ENCODE results near the gene ARFIP1. TPM values are rescaled to one million over a fixed set of nuclear protein-coding genes. Genes with fewer than 3 reads are reported as not detected.
A peak's percentile ranks its signal among the peaks of the same experiment; 100 is the strongest.

The ARFIP1 gene
- total and polyA plus RNA-seq, 2 donors (not counting 1 experiment from before 2014, with no cell fraction given): 11.1 to 23.5 TPM

- intact Hi-C loops (cut with micrococcal nuclease): loop anchor here (1.0 to 5.0 kb wide), 6 partner anchors 103 to 1680 kb away; partner anchors contain the start of genes FBXW7 and RPS3A
- peak overlapping the region; percentile 93 for H3K27ac Mint-ChIP-seq
- H3K27me3 Mint-ChIP-seq: peaks cover 5% of the 10 kb centered on the region
- ChIA-PET CTCF (interaction anchor here (0.6 to 2.6 kb wide), 17 partner anchors 9 to 1767 kb away, joined by 3 to 8 read pairs (median 4); no protein-coding TSS in a partner anchor), POLR2A (interaction anchor here (0.5 to 1.1 kb wide), 5 partner anchors 22 to 819 kb away, joined by 3 to 10 read pairs (median 5); partner anchors contain the start of gene FBXW7)
- H3K4me3 Mint-ChIP-seq: peak overlapping the region; percentile 98
- H3K36me3 ChIP-seq (replicated peaks in 1 of 2; ENCODE audit: control extremely low read depth in 1 of 2, control insufficient read depth in 1 of 2, extremely low read depth in 1 of 2, insufficient read depth in 2 of 2, low read length in 1 of 2): no peaks in the 10 kb centered on the region
- no peak for ATAC-seq (ENCODE audit: low read depth)
- peak overlapping the region; percentile 90 for H3K9ac ChIP-seq (ENCODE audit: low read length)
- H3K79me2 ChIP-seq (ENCODE audit: control insufficient read depth, insufficient read depth, low read length): peaks cover 32% of the 10 kb centered on the region
- H3K4me1 ChIP-seq (ENCODE audit: control insufficient read depth in 2 of 2, insufficient read depth in 2 of 2, low read length in 2 of 2): peaks cover 20 to 25% of the 10 kb centered on the region in 2 donors
- H4K20me1 ChIP-seq (ENCODE audit: control insufficient read depth, insufficient read depth, low read length, poor library complexity, severe bottlenecking): no peaks in the 10 kb centered on the region
- peaks cover 51% of the 10 kb centered on the region for H3K4me1 Mint-ChIP-seq
- peak overlapping the region; percentile 59 to 95 (median 90) for H3K4me3 ChIP-seq (ENCODE audit: control extremely low read depth in 1 of 5, extremely low read depth in 1 of 5, insufficient read depth in 1 of 5, low read depth in 2 of 5, low read length in 4 of 5)
- TF ChIP-seq EZH2 (IDR thresholded peaks at IDR 0.05; ENCODE audit: borderline replicate concordance, insufficient read depth, low read depth, low read length, poor library complexity, severe bottlenecking): no peak
- peak; percentile 5 for TF ChIP-seq CTCF (IDR thresholded peaks at IDR 0.05)
- H3K4me2 ChIP-seq (replicated peaks; ENCODE audit: low read depth, low read length, poor library complexity, severe bottlenecking): peak overlapping the region; percentile 81
- H3K27me3 ChIP-seq (replicated peaks in 1 of 4; ENCODE audit: control extremely low read depth in 1 of 4, control insufficient read depth in 3 of 4, insufficient read depth in 4 of 4, low read length in 3 of 4): no peaks in the 10 kb centered on the region
- peak overlapping the region; percentile 95 for H2AFZ ChIP-seq (ENCODE audit: insufficient read depth, low read depth, low read length, poor library complexity, severe bottlenecking)
- 1% methylated on average over 21 of the region's 30 CpGs for whole genome bisulfite sequencing (ENCODE audit: insufficient coverage)
- no peaks in the 10 kb centered on the region for H3K9me3 Mint-ChIP-seq (ENCODE audit: insufficient read depth)
- DNase-seq: no peak
- H3K9me3 ChIP-seq (ENCODE audit: control extremely low read depth in 1 of 3, control insufficient read depth in 2 of 3, insufficient read depth in 1 of 3, low read length in 2 of 3): no peaks in the 10 kb centered on the region
- peak overlapping the region; percentile 60 to 79 for H3K27ac ChIP-seq (ENCODE audit: low read length in 2 of 2)
These were observed 870 bp upstream of the ARFIP1 start for GRCh38 chr4:152778656-152779512.
